OCI-LY7 (cell line): ENCODE measurements around the gene TULP1. TPM values are rescaled to one million over a fixed set of nuclear protein-coding genes. Genes with fewer than 3 reads are reported as not detected.

Source experiments
- BruUV-seq: library from RNA; stranded (reverse); fragments of 400-500 nt; replicated peaks from 2 replicates; lab custom pipeline; 2021; lab: Mats Ljungman, UMichigan
- CTCF ChIA-PET: fragments of 300-600 bp; sonication (Branson Sonifier 250); formaldehyde crosslinking; loops from one replicate; lab custom pipeline; 2022; ENCODE audit warnings: antibody characterized with exemption; ENCODE audit not compliant: unreplicated experiment; lab: Charles Lee
- POLR2A ChIA-PET: fragments of 300-600 bp; sonication (Branson Sonifier 250); formaldehyde crosslinking; loops from one replicate; lab custom pipeline; 2022; ENCODE audit warnings: antibody characterized with exemption; lab: Charles Lee
- DNase-seq: peaks from one replicate; pipeline ENCODE4 v3.0.0-alpha.2; 2015; ENCODE audit warnings: low spot score
- H2AFZ ChIP-seq: fragments of 200-600 bp; sonication (generic), shearing (Covaris generic); 2 replicates; pipeline ENCODE4 v1.6.1; 2014; ENCODE audit warnings: mild to moderate bottlenecking, antibody characterized with exemption, low read length, moderate library complexity
- H3K27ac ChIP-seq: fragments of 200-600 bp; sonication (generic); 2 replicates; pipeline ENCODE4 v1.5.1; 2014; ENCODE audit warnings: mixed run types, low read depth, mild to moderate bottlenecking, moderate library complexity, low read length, inconsistent platforms; ENCODE audit not compliant: poor library complexity, severe bottlenecking
- H3K36me3 ChIP-seq: fragments of 200-600 bp; sonication (generic); 2 replicates; pipeline ENCODE4 v1.6.1; 2014; ENCODE audit warnings: mild to moderate bottlenecking, antibody characterized with exemption, low read length, moderate library complexity, mixed read lengths; ENCODE audit not compliant: insufficient read depth
- H3K4me1 ChIP-seq: fragments of 200-600 bp; sonication (generic); 2 replicates; pipeline ENCODE4 v1.5.1; 2014; ENCODE audit warnings: mild to moderate bottlenecking, low read length; ENCODE audit not compliant: insufficient read depth, poor library complexity, severe bottlenecking
- H3K4me2 ChIP-seq: fragments of 200-600 bp; sonication (generic); 2 replicates; pipeline ENCODE4 v1.6.1; 2014; ENCODE audit warnings: mild to moderate bottlenecking, low read length
- H3K4me3 ChIP-seq: fragments of 200-600 bp; sonication (generic); 2 replicates; pipeline ENCODE4 v1.5.1; 2014; ENCODE audit warnings: mild to moderate bottlenecking, low read depth, low read length; ENCODE audit not compliant: poor library complexity, severe bottlenecking
- H3K79me2 ChIP-seq: fragments of 200-600 bp; sonication (generic); 2 replicates; pipeline ENCODE4 v1.6.1; 2016; ENCODE audit warnings: low read depth, mild to moderate bottlenecking, low read length, moderate library complexity, mixed read lengths; ENCODE audit not compliant: insufficient read depth
- H3K9me2 ChIP-seq: fragments of 200-600 bp; sonication (generic); 2 replicates; pipeline ENCODE4 v1.6.1; 2016; ENCODE audit warnings: mild to moderate bottlenecking, low read length, mixed read lengths; ENCODE audit not compliant: insufficient read depth
- H3K9me3 ChIP-seq: fragments of 200-600 bp; sonication (generic); 2 replicates; pipeline ENCODE4 v1.6.1; 2014; ENCODE audit warnings: mild to moderate bottlenecking, mixed run types, low read length, mixed read lengths
- H4K20me1 ChIP-seq: fragments of 200-600 bp; sonication (generic); 2 replicates; pipeline ENCODE4 v1.6.1; 2014; ENCODE audit warnings: mild to moderate bottlenecking, antibody characterized with exemption, low read length, moderate library complexity, mixed read lengths; ENCODE audit not compliant: insufficient read depth
- CTCF ChIP-seq: fragments of 200-600 bp; sonication (generic); conservative IDR thresholded peaks from 2 replicates; pipeline ENCODE4 v1.5.1; 2014; ENCODE audit warnings: mild to moderate bottlenecking, antibody characterized with exemption, low read length, moderate library complexity, mixed read lengths
- EZH2phosphoT487 ChIP-seq: fragments of 200-600 bp; sonication (generic); IDR thresholded peaks from 2 replicates; pipeline ENCODE4 v1.6.1; 2018; ENCODE audit warnings: low read depth, borderline replicate concordance, mild to moderate bottlenecking, mixed run types, antibody characterized with exemption, low read length, moderate library complexity, mixed read lengths
- intact Hi-C: fragments of 100-400 bp; cut with micrococcal nuclease; formaldehyde crosslinking; loops from one replicate; pipeline ENCODE4 v1.10.0; 2022; ENCODE audit not compliant: unreplicated experiment
- total RNA-seq, 2 experiments: library from RNA; depleted of rRNA in 1 of 2; stranded (reverse); fragments of >200 nt in 1 of 2; shearing (Covaris generic) in 1 of 2; gene quantifications; 2 replicates each; pipeline ENCODE4 v1.2.3, GENCODE V29; 2014 to 2022

The TULP1 gene
- total RNA-seq, 2 experiments from 2014 or later = not detected

DNA sequence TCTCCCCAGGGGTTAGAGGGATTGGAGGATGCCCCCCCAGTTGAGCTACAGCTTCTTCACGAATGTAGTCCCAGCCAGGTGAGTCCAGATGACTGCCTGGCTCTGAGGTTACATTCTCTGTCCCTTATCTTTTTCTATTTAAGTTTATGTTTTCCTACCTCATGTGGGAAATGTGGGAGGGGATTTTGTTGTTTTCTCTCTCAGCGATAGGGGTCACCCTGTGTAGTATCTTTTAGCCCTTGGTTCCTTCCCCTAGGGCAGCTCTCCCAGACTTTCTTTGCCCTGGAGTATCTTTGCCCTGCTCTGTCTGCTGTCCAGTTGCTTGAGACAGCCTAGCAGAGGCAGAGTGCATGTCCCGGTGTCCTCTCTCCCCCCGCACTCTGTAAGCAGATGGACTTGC lies 54.8 kb downstream of the TULP1 start:
- BruUV-seq = no TSS peak
- no peak overlapping the region for H3K4me2 ChIP-seq
- H2AFZ ChIP-seq = no peak overlapping the region
- H3K4me1 ChIP-seq = peaks cover 26% of the 10 kb centered on the region
- H3K4me3 ChIP-seq = no peak overlapping the region
- TF ChIP-seq EZH2phosphoT487 (no peak), CTCF (no peak)
- POLR2A ChIA-PET = no interaction called here
- H3K9me2 ChIP-seq = no peaks in the 10 kb centered on the region
- no peak overlapping the region for H3K27ac ChIP-seq
- no peaks in the 10 kb centered on the region for H3K9me3 ChIP-seq
- H4K20me1 ChIP-seq = peaks cover 6% of the 10 kb centered on the region; the same call in 1 of the 2 replicates
- CTCF ChIA-PET = no interaction called here
- peaks cover 70% of the 10 kb centered on the region for H3K36me3 ChIP-seq
- peaks cover 9% of the 10 kb centered on the region; the same call in 1 of the 2 replicates for H3K79me2 ChIP-seq
- intact Hi-C loops = loop anchor here (10.0 kb wide), 1 partner anchor 973 kb away; no protein-coding TSS in a partner anchor
- DNase-seq = no peak

GRCh38 chr6:35454391-35455110 lies 58.1 kb downstream of the TULP1 start:
- no peak for DNase-seq
- Histone ChIP-seq H3K36me3 (peaks cover 43% of the 10 kb centered on the region), H3K4me3 (no peak overlapping the region), H3K9me2 (no peaks in the 10 kb centered on the region), H3K4me2 (peak overlapping the region; percentile 87), H2AFZ (no peak overlapping the region), H3K79me2 (peaks cover 12% of the 10 kb centered on the region; the same call in 1 of the 2 replicates), H3K9me3 (no peaks in the 10 kb centered on the region), H4K20me1 (peaks cover 9% of the 10 kb centered on the region; the same call in 1 of the 2 replicates), H3K27ac (no peak overlapping the region), H3K4me1 (peaks cover 37% of the 10 kb centered on the region)
- ChIA-PET POLR2A (interaction anchor here (1.1 kb wide), 1 partner anchor 17 kb away, joined by 3 read pairs; no protein-coding TSS in a partner anchor), CTCF (no interaction called here)
- BruUV-seq = no TSS peak
- TF ChIP-seq EZH2phosphoT487 (no peak), CTCF (no peak)
- intact Hi-C loops = loop anchor here (10.0 kb wide), 1 partner anchor 970 kb away; no protein-coding TSS in a partner anchor

- H3K4me1 ChIP-seq = peaks cover 37% of the 10 kb centered on the region
- peaks cover 9% of the 10 kb centered on the region; the same call in 1 of the 2 replicates for H4K20me1 ChIP-seq
- no peaks in the 10 kb centered on the region for H3K9me3 ChIP-seq
- DNase-seq = no peak
- H3K79me2 ChIP-seq = peaks cover 12% of the 10 kb centered on the region; the same call in 1 of the 2 replicates
- H2AFZ ChIP-seq = peak overlapping the region; percentile 34; the same call in 1 of the 2 replicates
- no peak overlapping the region for H3K27ac ChIP-seq
- POLR2A ChIA-PET = interaction anchor here (0.5 to 1.0 kb wide), 2 partner anchors 14 to 108 kb away, joined by 3 read pairs; no protein-coding TSS in a partner anchor
- H3K4me2 ChIP-seq = peak overlapping the region; percentile 87
- CTCF ChIA-PET = no interaction called here
- H3K4me3 ChIP-seq = peak overlapping the region; percentile 85
- TF ChIP-seq CTCF (no peak), EZH2phosphoT487 (no peak)
- intact Hi-C loops = loop anchor here (10.0 kb wide), 1 partner anchor 968 kb away; no protein-coding TSS in a partner anchor
- peaks cover 31% of the 10 kb centered on the region for H3K36me3 ChIP-seq
- BruUV-seq = TSS peak; percentile 81
- H3K9me2 ChIP-seq = no peaks in the 10 kb centered on the region
Measured at GRCh38 chr6:35453236-35453635, 59.5 kb downstream of the TULP1 start.
